Colon (tissue), 2 donors: ENCODE measurements around the gene ZBTB45.

Experiments used
- FAIRE-seq: peaks from 2 replicates; lab custom pipeline; 2012; peaks lifted over from hg19 to GRCh38; lab: Jason Lieb, UNC
- donor health status: control.
- donor health status: control.

ZBTB45 gene

GRCh38 chr19:58519355-58520256, at the start of gene ZBTB45:
Gene ZBTB45 (minus strand): TSS chr19:58519810. CDS start chr19:58517673, 2,137 bp downstream.
- no peak for FAIRE-seq

GRCh38 chr19:58568453-58569130, 49.0 kb upstream of the ZBTB45 start:
- no peak for FAIRE-seq

GRCh38 chr19:58566989-58567388, 47.4 kb upstream of the ZBTB45 start:
- no peak for FAIRE-seq

GRCh38 chr19:58563823-58564222, 44.2 kb upstream of the ZBTB45 start:
- FAIRE-seq, result no peak

- no peak for FAIRE-seq
Measured at GRCh38 chr19:58563034-58563573, 43.5 kb upstream of the ZBTB45 start.

GRCh38 chr19:58562122-58563033, 42.8 kb upstream of the ZBTB45 start:
- no peak for FAIRE-seq

GRCh38 chr19:58561373-58562121, 41.9 kb upstream of the ZBTB45 start:
- no peak for FAIRE-seq

GRCh38 chr19:58560921-58561320, 41.3 kb upstream of the ZBTB45 start:
- FAIRE-seq, result no peak

GRCh38 chr19:58560007-58560887, 40.6 kb upstream of the ZBTB45 start:
- no peak for FAIRE-seq

- no peak for FAIRE-seq
Measured at GRCh38 chr19:58559275-58560006, 39.8 kb upstream of the ZBTB45 start.

GRCh38 chr19:58558623-58559274, 39.1 kb upstream of the ZBTB45 start:
- no peak for FAIRE-seq

GRCh38 chr19:58558066-58558622, 38.5 kb upstream of the ZBTB45 start, which contains the start of gene UBE2M:
Gene UBE2M (minus strand): TSS chr19:58558611. CDS start chr19:58558381, 230 bp downstream.
- no peak for FAIRE-seq

GRCh38 chr19:58557221-58558065, 37.8 kb upstream of the ZBTB45 start:
- FAIRE-seq, result no peak

- no peak for FAIRE-seq
Measured at GRCh38 chr19:58556622-58557220, 37.1 kb upstream of the ZBTB45 start.

- no peak for FAIRE-seq
Measured at GRCh38 chr19:58555920-58556621, 36.5 kb upstream of the ZBTB45 start.

GRCh38 chr19:58555369-58555885, 35.8 kb upstream of the ZBTB45 start:
- no peak for FAIRE-seq
